Superior temporal gyrus (tissue), 1 donor: Measurements from ENCODE around the gene USP4.
"Not testable (repeated sequence)": the region's sequence is repeated elsewhere in the genome, so short reads cannot be mapped to it uniquely, and the experiment has no call there.

Experiments used
- DNase-seq: peaks from one replicate; pipeline ENCODE4 v3.0.0-alpha.2; 2016; ENCODE audit errors: extremely low spot score

USP4 gene

GRCh38 chr3:49352281-49352680 is 12.4 kb upstream of the USP4 start:
- no peak for DNase-seq

- no peak for DNase-seq
These were observed 11.7 kb upstream of the USP4 start for GRCh38 chr3:49351521-49352011.

DNA sequence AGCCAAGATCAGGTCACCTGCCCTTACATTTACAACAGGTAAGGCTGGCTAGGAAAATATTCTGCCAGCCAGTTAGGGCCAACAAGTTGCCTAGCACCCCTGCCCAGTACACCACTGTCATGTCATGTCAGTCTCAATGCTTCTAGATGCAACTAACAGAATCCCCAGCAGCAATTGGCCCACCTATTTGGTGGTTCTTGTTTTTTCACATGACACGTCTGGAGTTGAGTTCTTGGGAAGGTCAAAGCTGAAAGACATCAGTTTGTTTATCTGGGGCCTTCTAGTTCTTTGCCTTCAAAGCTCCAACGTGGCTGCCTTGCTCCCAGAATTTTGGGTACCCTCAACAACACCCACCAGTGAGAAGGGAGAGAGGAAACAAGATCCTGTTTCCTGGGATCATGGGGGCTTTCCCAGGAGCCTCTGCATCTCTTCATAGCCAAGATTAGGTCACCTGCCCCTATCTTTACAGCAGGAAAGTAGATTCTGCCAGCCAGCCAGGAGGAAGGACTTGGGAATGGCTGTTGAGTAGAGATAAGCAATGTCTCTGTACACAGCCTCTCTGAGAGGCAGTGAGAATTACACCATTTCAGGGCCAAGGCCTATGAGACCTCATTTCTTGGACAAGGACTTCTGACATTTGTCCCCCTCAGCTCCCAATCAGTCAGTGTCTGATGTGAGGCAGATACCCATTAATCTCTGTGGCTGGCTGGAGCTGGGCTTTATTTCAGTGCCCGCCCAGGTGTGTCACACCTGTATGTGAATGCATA is 9.7 kb upstream of the USP4 start:
- no peak for DNase-seq

- DNase-seq: not testable (repeated sequence)
These were observed 8.5 kb upstream of the USP4 start for GRCh38 chr3:49348361-49348760.

DNA sequence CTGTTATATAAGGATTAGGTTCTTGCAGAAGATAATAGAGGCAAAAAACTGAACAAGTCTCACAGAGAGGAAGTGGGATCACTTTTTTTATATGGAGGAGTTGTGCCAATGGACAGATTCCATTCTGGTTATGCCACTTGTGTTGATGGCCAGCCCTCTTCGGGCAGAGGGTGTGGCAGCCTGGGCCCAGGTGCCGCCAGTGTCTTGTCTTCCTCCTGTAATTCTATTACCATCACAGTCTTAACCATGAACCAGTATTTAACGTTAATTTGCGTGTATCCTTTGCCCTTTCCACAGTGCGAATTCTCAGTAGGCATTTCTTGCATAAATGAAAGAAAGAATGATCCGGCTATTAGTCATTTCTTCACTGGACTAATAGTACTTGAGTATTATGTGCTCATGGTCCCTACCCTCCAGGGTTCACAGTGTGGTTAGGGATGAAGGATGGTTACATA is 7.0 kb upstream of the USP4 start:
- no peak for DNase-seq

DNA sequence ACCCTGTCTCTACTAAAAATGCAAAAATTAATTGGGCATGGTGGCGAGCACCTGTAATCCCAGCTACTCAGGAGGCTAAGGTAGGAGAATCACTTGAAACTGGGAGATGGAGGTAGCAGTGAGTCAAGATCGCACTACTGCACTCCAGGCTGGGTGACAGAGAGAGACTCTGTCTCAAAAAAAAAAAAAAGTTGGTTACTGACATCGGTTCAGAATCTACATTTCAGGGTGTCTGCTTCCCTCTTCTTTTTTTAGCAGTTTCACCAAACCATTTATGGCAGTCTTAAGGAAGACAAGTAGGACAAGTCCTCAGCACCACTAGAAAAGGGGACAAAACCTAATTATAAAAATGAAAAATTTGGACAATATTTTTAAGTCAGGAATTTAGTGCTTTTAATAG is 3.3 kb upstream of the USP4 start:
- no peak for DNase-seq

DNA sequence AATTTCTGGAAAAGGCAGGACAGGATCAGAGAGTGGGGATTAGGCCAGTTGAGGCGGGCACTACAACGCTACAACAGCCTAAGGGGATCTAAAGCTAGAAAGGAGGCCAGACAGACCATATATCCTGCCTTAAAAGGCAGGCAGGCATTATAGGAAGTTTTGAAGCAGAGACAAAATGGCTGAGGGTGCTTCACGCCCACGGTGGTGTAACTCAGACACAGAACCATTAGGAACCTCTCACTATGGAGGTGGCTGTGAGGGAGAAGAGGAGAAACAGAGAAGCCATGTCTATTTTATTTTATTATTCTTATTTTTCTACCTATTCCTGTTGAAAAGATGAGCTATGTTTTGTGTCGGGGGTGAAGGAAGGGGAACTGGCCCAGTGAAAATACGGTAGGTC is 2.1 kb upstream of the USP4 start:
- DNase-seq: no peak

GRCh38 chr3:49339581-49339940 is 292 bp downstream of the USP4 start:
- DNase-seq: no peak

- no peak for DNase-seq
These were observed 5.8 kb downstream of the USP4 start for GRCh38 chr3:49333916-49334633.

GRCh38 chr3:49333091-49333490 is 6.8 kb downstream of the USP4 start:
- DNase-seq: no peak

- no peak for DNase-seq
These were observed 10.7 kb downstream of the USP4 start for GRCh38 chr3:49329186-49329585.

GRCh38 chr3:49328350-49328749 is 11.5 kb downstream of the USP4 start:
- not testable (repeated sequence) for DNase-seq

DNA sequence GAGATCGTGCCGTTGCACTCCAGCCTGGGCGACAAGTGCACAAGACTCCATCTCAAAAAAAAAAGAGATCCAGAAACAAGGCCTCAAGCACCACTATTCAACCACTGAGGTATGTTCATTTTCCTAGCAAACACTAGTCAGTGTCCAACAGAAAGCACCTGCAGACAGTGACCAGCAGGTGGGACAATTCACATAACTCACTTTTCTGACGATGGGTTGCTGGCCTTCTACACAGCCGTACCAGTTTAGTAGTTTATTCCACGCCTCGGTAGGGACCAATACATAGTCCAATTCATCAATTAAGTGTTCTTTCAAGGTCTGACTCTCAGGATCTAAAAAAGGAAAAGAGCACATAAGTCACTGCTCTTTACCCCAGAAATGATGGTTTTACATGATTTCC is 12.4 kb downstream of the USP4 start:
- DNase-seq: no peak

DNA sequence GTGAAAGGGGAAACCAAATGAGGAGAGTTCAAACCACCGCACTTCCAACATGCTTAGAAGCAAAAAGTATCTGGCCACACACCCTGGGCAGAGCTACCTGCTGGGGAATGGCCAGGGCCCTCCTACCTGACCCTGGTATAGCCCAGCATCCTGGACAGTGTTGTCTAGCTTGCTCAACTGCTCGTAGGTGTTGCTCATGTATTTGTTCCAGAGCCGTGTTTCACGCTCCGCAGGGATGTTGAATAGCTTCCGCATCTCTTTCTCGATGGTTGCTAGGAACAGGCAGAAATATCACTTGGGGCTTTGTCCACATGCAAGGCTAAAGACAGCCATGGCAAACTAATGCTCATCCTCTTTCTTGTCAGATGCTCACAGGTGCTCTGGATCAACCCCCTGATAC is 15.1 kb downstream of the USP4 start:
- DNase-seq: no peak

- DNase-seq: no peak
These were observed 23.0 kb downstream of the USP4 start for GRCh38 chr3:49316696-49317457.

DNA sequence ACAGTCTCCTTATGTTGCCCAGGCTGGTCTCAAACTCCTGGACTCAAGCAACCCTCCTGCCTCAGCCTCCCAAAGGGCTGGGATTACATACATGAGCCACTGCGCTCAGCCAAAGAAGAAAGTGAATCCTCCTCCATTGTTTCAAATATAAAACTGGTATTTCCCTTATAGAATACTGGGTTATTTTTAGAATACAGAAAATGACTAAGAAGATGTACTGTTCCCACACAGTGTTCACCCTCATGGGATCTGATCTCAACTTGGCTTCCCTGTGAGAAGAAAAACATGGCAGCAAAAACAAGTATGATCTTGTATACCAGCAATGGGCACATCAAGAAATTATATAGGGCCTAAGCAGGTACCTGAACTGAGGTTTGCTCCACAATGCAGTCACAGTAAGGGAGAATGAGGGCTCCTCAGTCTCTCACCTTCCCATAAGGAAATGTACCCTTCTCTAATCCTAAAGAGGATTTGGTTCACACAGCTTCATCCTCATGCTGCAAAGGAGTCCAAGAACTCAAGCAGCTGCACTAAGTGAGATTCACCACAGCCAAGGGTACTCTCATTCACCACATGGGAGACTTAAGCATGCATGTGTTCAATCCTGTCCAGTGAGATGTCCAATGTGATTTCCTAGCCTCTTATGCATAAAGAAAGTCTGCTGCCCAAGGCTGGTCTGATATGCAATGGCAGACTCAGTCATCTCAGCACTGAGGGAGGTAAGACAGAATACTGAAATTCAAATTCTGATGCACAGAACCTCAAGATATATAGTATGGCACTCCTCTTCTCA is 25.8 kb downstream of the USP4 start:
- peak; percentile 36 for DNase-seq

DNA sequence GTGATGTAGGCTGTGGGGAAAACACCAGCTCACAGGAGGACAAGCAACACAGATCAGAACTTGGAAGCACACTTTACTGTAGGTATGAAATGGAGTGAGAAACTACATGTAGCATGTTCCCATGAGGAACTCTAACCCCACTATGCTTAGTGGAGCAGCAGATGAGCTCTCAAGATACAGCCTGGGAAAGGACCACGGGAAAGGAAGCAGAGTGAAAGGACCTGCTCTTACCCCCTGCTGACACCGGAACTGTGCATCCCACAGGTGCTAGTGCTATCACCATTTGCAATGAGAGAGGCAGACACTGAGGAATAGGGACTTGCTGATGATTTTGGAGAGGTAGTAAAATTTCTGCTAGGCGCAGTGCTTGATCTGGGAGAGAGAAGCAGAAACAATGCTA is 28.6 kb downstream of the USP4 start:
- DNase-seq: no peak

- no peak for DNase-seq
These were observed 29.2 kb downstream of the USP4 start for GRCh38 chr3:49310677-49311076.

DNA sequence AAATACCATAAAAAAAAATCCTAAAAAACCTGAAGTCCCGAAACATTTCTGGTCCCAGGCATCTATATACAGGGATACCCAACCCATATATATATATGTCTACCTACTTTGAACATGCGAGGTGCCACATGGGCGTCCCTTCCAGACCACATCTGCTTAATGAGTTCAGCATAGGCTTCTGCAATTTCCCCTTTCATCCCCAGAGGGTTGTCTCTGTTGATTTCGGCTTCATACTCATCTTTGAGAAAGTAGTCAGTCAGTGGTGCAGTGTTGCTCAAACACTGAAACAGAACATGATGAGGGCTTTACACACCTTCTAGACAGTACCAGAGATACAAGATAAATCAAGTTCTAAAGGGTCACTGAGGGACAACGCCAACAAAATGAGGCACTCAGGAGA is 34.2 kb downstream of the USP4 start:
- no peak for DNase-seq

- DNase-seq: no peak
These were observed 37.2 kb downstream of the USP4 start for GRCh38 chr3:49302613-49303012.

- no peak for DNase-seq
These were observed 39.3 kb downstream of the USP4 start for GRCh38 chr3:49300595-49300994.

- no peak for DNase-seq
These were observed 41.3 kb downstream of the USP4 start for GRCh38 chr3:49298511-49298910.
